Osteocyte (in vitro differentiated cells): ENCODE results near the gene THTPA. TPM values are rescaled to one million over a fixed set of nuclear protein-coding genes. Genes with fewer than 3 reads are reported as not detected.
A peak's percentile ranks its signal among the peaks of the same experiment; 100 is the strongest.

Source experiments
- DNase-seq: peaks from one replicate; pipeline ENCODE4 v3.0.0; 2021; ENCODE audit warnings: mixed read lengths; ENCODE audit not compliant: unreplicated experiment; ENCODE audit errors: extremely low spot score
- H3K27ac Mint-ChIP-seq: one replicate; pipeline ENCODE4 v1.8.0; 2021; ENCODE audit warnings: mild to moderate bottlenecking, mixed read lengths; ENCODE audit not compliant: unreplicated experiment
- H3K27me3 Mint-ChIP-seq: one replicate; pipeline ENCODE4 v1.8.0; 2021; ENCODE audit warnings: mixed read lengths; ENCODE audit not compliant: unreplicated experiment
- H3K36me3 Mint-ChIP-seq: one replicate; pipeline ENCODE4 v1.8.0; 2021; ENCODE audit warnings: mixed read lengths; ENCODE audit not compliant: unreplicated experiment
- H3K4me1 Mint-ChIP-seq: one replicate; pipeline ENCODE4 v1.8.0; 2021; ENCODE audit warnings: mixed read lengths; ENCODE audit not compliant: unreplicated experiment
- H3K4me3 Mint-ChIP-seq: one replicate; pipeline ENCODE4 v1.8.0; 2021; ENCODE audit warnings: mild to moderate bottlenecking, moderate library complexity, mixed read lengths; ENCODE audit not compliant: unreplicated experiment
- H3K9me3 Mint-ChIP-seq: one replicate; pipeline ENCODE4 v1.8.0; 2021; ENCODE audit warnings: mixed read lengths; ENCODE audit not compliant: unreplicated experiment
- CTCF ChIP-seq: fragments of 200-600 bp; sonication (generic); IDR thresholded peaks from 2 replicates; pipeline ENCODE4 v1.5.0; 2021; ENCODE audit warnings: antibody characterized with exemption, mild to moderate bottlenecking, moderate library complexity
- total RNA-seq: library from RNA; stranded (reverse); gene quantifications from 2 replicates; pipeline ENCODE4 v1.2.1, GENCODE V29; 2021

The THTPA gene
- total RNA-seq, 1 donor from 2014 or later = 25.7 TPM

- Mint-ChIP-seq H3K36me3 (peaks cover 4% of the 10 kb centered on the region), H3K4me3 (no peak overlapping the region), H3K27ac (no peak overlapping the region), H3K27me3 (no peaks in the 10 kb centered on the region), H3K4me1 (peaks cover 24% of the 10 kb centered on the region), H3K9me3 (no peaks in the 10 kb centered on the region)
- TF ChIP-seq CTCF = peak; percentile 90
- no peak for DNase-seq
Observed at GRCh38 chr14:23559010-23559925, 3.2 kb downstream of the THTPA start.

- Mint-ChIP-seq H3K4me1 (peaks cover 24% of the 10 kb centered on the region), H3K4me3 (no peak overlapping the region), H3K27ac (no peak overlapping the region)
Observed at GRCh38 chr14:23559926-23560520, 4.0 kb downstream of the THTPA start.

GRCh38 chr14:23561259-23561658, 5.2 kb downstream of the THTPA start:
- Mint-ChIP-seq H3K27ac (no peak overlapping the region), H3K27me3 (no peaks in the 10 kb centered on the region), H3K9me3 (no peaks in the 10 kb centered on the region), H3K4me3 (no peak overlapping the region), H3K36me3 (peaks cover 4% of the 10 kb centered on the region), H3K4me1 (peaks cover 18% of the 10 kb centered on the region)
- no peak for TF ChIP-seq CTCF
- no peak for DNase-seq

More at GRCh38 chr14:23559926-23560520, 4.0 kb downstream of the THTPA start:
- TF ChIP-seq CTCF = no peak
- no peaks in the 10 kb centered on the region for H3K27me3 Mint-ChIP-seq
- peaks cover 4% of the 10 kb centered on the region for H3K36me3 Mint-ChIP-seq
- no peaks in the 10 kb centered on the region for H3K9me3 Mint-ChIP-seq
- no peak for DNase-seq

- H3K36me3 Mint-ChIP-seq = peaks cover 4% of the 10 kb centered on the region
- peaks cover 17% of the 10 kb centered on the region for H3K4me1 Mint-ChIP-seq
- no peak for DNase-seq
- no peak for TF ChIP-seq CTCF
- no peak overlapping the region for H3K4me3 Mint-ChIP-seq
- no peaks in the 10 kb centered on the region for H3K9me3 Mint-ChIP-seq
- H3K27ac Mint-ChIP-seq = no peak overlapping the region
- no peaks in the 10 kb centered on the region for H3K27me3 Mint-ChIP-seq
Observed at GRCh38 chr14:23561873-23562821, 6.1 kb downstream of the THTPA start.
